Karpas-422 (cell line): ENCODE results near the gene ELAVL2. TPM values are rescaled to one million over a fixed set of nuclear protein-coding genes. Genes with fewer than 3 reads are reported as not detected.

Source experiments
- DNase-seq: peaks from one replicate; pipeline ENCODE4 v3.0.0-alpha.2; 2015
- H2AFZ ChIP-seq: fragments of 200-600 bp; sonication (generic); 2 replicates; pipeline ENCODE4 v1.6.1; 2014; ENCODE audit warnings: antibody characterized with exemption, low read length, mixed read lengths
- H3K27ac ChIP-seq: fragments of 200-600 bp; sonication (generic); 2 replicates; pipeline ENCODE4 v1.5.1; 2014; ENCODE audit warnings: mild to moderate bottlenecking, low read length, moderate library complexity
- H3K27me3 ChIP-seq: fragments of 200-600 bp; sonication (generic); 2 replicates; pipeline ENCODE4 v1.6.1; 2014; ENCODE audit warnings: low read length, mixed read lengths
- H3K36me3 ChIP-seq: fragments of 200-600 bp; sonication (generic); 2 replicates; pipeline ENCODE4 v1.6.1; 2014; ENCODE audit warnings: low read length, mixed read lengths; ENCODE audit not compliant: insufficient read depth
- H3K4me1 ChIP-seq: fragments of 200-600 bp; sonication (generic); 2 replicates; pipeline ENCODE4 v1.6.1; 2014; ENCODE audit warnings: mild to moderate bottlenecking, low read length, mixed read lengths
- H3K4me2 ChIP-seq: fragments of 200-600 bp; sonication (generic); 2 replicates; pipeline ENCODE4 v1.6.1; 2014; ENCODE audit warnings: low read length, low read depth, mild to moderate bottlenecking; ENCODE audit not compliant: poor library complexity, severe bottlenecking
- H3K4me3 ChIP-seq: fragments of 200-600 bp; sonication (generic); 2 replicates; pipeline ENCODE4 v1.5.1; 2014; ENCODE audit warnings: mild to moderate bottlenecking, antibody characterized with exemption, low read length, mixed read lengths
- H3K79me2 ChIP-seq: fragments of 200-600 bp; sonication (generic); 2 replicates; pipeline ENCODE4 v1.6.1; 2014; ENCODE audit warnings: mild to moderate bottlenecking, low read length, mixed read lengths
- H3K9ac ChIP-seq: fragments of 200-600 bp; sonication (generic); 2 replicates; pipeline ENCODE4 v1.6.0; 2014; ENCODE audit warnings: low read length
- H3K9me2 ChIP-seq: fragments of 200-600 bp; sonication (generic), shearing (Covaris generic); replicated peaks from 2 replicates; pipeline ENCODE4 v1.6.0; 2014; ENCODE audit warnings: mild to moderate bottlenecking, low read length, moderate library complexity; ENCODE audit not compliant: insufficient read depth
- H3K9me3 ChIP-seq: fragments of 300-700, 200-600 bp; sonication (generic); 2 replicates; pipeline ENCODE4 v1.6.1; 2014; ENCODE audit warnings: low read length, mixed read lengths
- H4K20me1 ChIP-seq: fragments of 200-600 bp; sonication (generic); 2 replicates; pipeline ENCODE4 v1.6.1; 2014; ENCODE audit warnings: mild to moderate bottlenecking, antibody characterized with exemption, low read length, low read depth; ENCODE audit not compliant: insufficient read depth
- total RNA-seq: library from RNA; depleted of rRNA; stranded (reverse); fragments of >200 nt; shearing (Covaris generic); gene quantifications from 2 replicates; pipeline ENCODE4 v1.2.3, GENCODE V29; 2014; ENCODE audit warnings: low replicate concordance

Gene ELAVL2
- total RNA-seq, 1 experiment from 2014 or later: not detected

DNA sequence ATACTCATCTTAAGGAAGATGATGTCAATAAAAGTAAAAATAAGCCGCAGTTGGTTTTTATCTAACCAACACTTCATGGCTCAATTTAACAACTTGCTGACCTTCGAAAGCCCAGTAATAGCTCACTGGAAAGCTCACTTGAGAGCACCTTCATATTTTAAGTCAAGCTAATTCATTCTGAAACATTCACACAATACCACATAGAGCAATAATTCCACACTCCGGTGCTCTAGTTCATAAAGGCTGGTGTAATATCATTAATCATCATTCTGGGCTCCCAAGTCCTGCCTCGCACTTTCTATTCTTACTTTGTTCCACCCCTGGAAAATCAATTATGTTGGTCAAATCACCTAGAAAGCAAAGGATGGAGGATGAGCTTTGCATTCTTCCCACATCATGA, 74.4 kb downstream of the ELAVL2 start:
- DNase-seq: no peak
- Histone ChIP-seq H3K36me3 (no peaks in the 10 kb centered on the region), H3K9me3 (no peaks in the 10 kb centered on the region), H2AFZ (no peak overlapping the region), H3K27me3 (no peaks in the 10 kb centered on the region), H3K4me3 (no peak overlapping the region), H3K4me2 (no peak overlapping the region), H3K9ac (no peak overlapping the region), H3K4me1 (no peaks in the 10 kb centered on the region), H3K79me2 (no peaks in the 10 kb centered on the region), H3K27ac (no peak overlapping the region), H3K9me2 (no peaks in the 10 kb centered on the region), H4K20me1 (no peaks in the 10 kb centered on the region)

GRCh38 chr9:23750808-23751207, 75.2 kb downstream of the ELAVL2 start:
- no peaks in the 10 kb centered on the region for H3K36me3 ChIP-seq
- no peaks in the 10 kb centered on the region for H3K4me1 ChIP-seq
- no peak overlapping the region for H3K4me2 ChIP-seq
- no peaks in the 10 kb centered on the region for H3K9me3 ChIP-seq
- no peak overlapping the region for H3K9ac ChIP-seq
- no peak overlapping the region for H3K4me3 ChIP-seq
- no peak for DNase-seq
- H4K20me1 ChIP-seq: no peaks in the 10 kb centered on the region
- no peaks in the 10 kb centered on the region for H3K9me2 ChIP-seq
- H3K79me2 ChIP-seq: no peaks in the 10 kb centered on the region
- H3K27me3 ChIP-seq: no peaks in the 10 kb centered on the region
- no peak overlapping the region for H3K27ac ChIP-seq
- H2AFZ ChIP-seq: no peak overlapping the region

DNA sequence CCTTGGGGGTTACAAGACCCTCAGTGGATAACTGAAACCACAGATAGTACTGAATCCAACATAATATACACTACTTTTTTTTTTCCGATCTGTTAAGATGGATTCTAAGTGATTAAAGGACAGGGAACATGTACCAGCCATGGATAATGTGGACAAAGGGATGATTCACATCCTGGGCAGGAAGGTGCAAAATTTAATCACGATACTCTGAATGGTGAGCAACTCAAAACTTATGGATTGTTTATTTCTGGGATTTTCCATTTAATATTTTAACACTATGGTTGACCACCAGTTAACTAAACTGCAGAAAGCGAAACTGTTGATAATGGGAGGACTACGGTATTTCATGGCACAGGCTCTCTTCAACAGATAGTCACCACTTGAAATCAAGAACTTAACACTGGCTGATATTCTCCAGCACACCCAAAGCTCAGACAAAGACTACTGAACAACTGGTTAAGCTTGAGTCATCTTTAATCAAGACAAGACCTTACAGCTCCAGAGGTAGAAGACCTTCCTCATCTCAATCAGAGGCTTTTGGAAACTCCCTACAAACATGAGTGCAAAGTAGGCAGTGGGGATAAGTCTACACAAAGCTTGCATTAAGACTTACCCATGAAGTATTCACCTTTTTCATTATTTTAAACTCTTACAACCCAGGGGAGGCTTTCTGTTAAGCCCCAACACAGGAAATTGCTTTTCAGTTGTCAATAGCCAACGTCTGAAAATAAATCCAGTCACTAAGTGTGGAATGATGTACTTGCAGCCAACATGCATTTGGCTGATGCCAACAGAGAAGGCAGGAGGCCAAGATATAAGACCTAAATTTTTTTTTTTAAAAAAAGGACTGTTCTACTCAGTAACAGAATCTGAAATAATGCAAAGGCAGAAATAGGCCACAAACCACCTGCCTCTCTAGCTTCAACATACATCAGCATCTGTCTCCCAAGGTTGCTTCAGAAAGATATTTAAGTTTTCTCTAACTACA, 78.7 kb downstream of the ELAVL2 start:
- H3K4me1 ChIP-seq: no peaks in the 10 kb centered on the region
- no peaks in the 10 kb centered on the region for H3K36me3 ChIP-seq
- no peaks in the 10 kb centered on the region for H4K20me1 ChIP-seq
- DNase-seq: no peak
- H3K4me2 ChIP-seq: no peak overlapping the region
- H3K9me3 ChIP-seq: no peaks in the 10 kb centered on the region
- no peak overlapping the region for H2AFZ ChIP-seq
- no peaks in the 10 kb centered on the region for H3K79me2 ChIP-seq
- no peaks in the 10 kb centered on the region for H3K27me3 ChIP-seq
- H3K27ac ChIP-seq: no peak overlapping the region
- no peaks in the 10 kb centered on the region for H3K9me2 ChIP-seq
- no peak overlapping the region for H3K4me3 ChIP-seq
- no peak overlapping the region for H3K9ac ChIP-seq

DNA sequence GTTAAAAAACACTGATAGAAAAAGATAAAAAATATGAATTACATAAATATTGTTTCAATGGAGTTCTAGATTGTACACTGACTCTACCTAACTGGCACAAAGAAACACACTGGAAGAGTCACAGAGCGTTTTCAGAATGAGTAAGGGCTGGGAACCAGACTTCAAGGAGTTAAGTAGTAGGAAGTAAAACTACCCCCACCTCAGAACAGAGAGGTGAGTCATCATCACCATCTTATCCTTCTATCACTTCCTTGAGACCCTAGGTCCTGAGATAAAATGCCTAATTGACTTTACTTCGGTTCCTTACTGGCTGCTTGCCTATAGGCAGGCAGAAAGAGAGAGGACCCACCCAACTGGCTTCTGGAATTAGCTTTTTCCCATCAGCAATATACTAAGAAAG, 79.7 kb downstream of the ELAVL2 start:
- Histone ChIP-seq H3K4me3 (no peak overlapping the region), H3K79me2 (no peaks in the 10 kb centered on the region), H3K9ac (no peak overlapping the region), H3K9me3 (no peaks in the 10 kb centered on the region), H3K27ac (no peak overlapping the region), H3K27me3 (no peaks in the 10 kb centered on the region), H3K9me2 (no peaks in the 10 kb centered on the region), H3K4me1 (no peaks in the 10 kb centered on the region), H4K20me1 (no peaks in the 10 kb centered on the region), H2AFZ (no peak overlapping the region), H3K4me2 (no peak overlapping the region), H3K36me3 (no peaks in the 10 kb centered on the region)
- no peak for DNase-seq

DNA sequence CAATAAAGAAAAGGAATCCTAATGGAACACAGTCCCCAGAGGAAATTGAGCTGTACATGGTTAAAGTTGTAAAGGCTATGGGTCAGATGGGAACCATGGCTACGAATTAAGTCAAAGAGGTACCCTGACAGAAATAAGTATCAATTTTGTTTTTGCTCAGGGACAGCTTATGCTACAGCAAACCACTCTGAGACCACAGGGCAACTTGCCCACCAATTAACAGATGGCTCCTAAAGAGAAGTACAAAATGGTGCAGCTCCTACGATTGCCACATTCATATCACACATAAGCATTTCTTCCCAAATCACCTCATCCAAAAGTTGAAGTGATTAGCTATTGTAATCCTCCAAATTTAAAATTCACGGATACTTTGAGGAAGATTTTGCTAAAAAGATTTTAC, 83.0 kb downstream of the ELAVL2 start:
- no peak for DNase-seq
- Histone ChIP-seq H3K9me2 (no peaks in the 10 kb centered on the region), H3K9me3 (no peaks in the 10 kb centered on the region), H2AFZ (no peak overlapping the region), H4K20me1 (no peaks in the 10 kb centered on the region), H3K4me3 (no peak overlapping the region), H3K4me1 (no peaks in the 10 kb centered on the region), H3K79me2 (no peaks in the 10 kb centered on the region), H3K36me3 (no peaks in the 10 kb centered on the region), H3K9ac (no peak overlapping the region), H3K27me3 (no peaks in the 10 kb centered on the region), H3K4me2 (no peak overlapping the region), H3K27ac (no peak overlapping the region)

GRCh38 chr9:23741351-23741750, 84.7 kb downstream of the ELAVL2 start:
- H3K79me2 ChIP-seq: no peaks in the 10 kb centered on the region
- no peaks in the 10 kb centered on the region for H3K36me3 ChIP-seq
- no peak overlapping the region for H3K27ac ChIP-seq
- no peak overlapping the region for H3K9ac ChIP-seq
- no peaks in the 10 kb centered on the region for H4K20me1 ChIP-seq
- no peak for DNase-seq
- H2AFZ ChIP-seq: no peak overlapping the region
- H3K9me3 ChIP-seq: no peaks in the 10 kb centered on the region
- no peak overlapping the region for H3K4me3 ChIP-seq
- H3K27me3 ChIP-seq: no peaks in the 10 kb centered on the region
- no peak overlapping the region for H3K4me2 ChIP-seq
- H3K4me1 ChIP-seq: no peaks in the 10 kb centered on the region
- no peaks in the 10 kb centered on the region for H3K9me2 ChIP-seq

DNA sequence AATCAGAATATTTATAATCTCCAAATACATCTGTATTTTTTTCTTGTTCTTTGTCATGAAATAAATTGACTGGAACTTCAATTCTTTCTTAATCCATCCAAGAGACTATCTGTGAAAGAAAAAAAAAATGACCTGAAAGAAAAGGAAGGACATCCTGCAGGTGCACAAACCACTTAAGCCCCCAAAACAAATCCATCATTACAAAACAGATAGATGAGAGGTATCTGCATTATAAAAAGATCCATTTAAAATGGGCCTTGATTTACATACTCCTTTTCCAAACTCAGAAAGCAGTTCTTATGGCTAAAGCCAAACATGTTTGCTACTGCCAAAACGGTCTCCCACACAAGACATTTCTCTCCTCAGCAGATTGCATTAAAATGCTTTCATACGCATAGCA, 85.5 kb downstream of the ELAVL2 start:
- H3K36me3 ChIP-seq: no peaks in the 10 kb centered on the region
- no peak for DNase-seq
- H3K27ac ChIP-seq: no peak overlapping the region
- no peak overlapping the region for H3K9ac ChIP-seq
- H4K20me1 ChIP-seq: no peaks in the 10 kb centered on the region
- no peak overlapping the region for H3K4me2 ChIP-seq
- no peaks in the 10 kb centered on the region for H3K79me2 ChIP-seq
- no peaks in the 10 kb centered on the region for H3K9me3 ChIP-seq
- no peak overlapping the region for H2AFZ ChIP-seq
- H3K4me1 ChIP-seq: no peaks in the 10 kb centered on the region
- no peaks in the 10 kb centered on the region for H3K27me3 ChIP-seq
- H3K9me2 ChIP-seq: no peaks in the 10 kb centered on the region
- H3K4me3 ChIP-seq: no peak overlapping the region

- Histone ChIP-seq H4K20me1 (no peaks in the 10 kb centered on the region), H3K36me3 (no peaks in the 10 kb centered on the region), H3K9ac (no peak overlapping the region), H3K4me3 (no peak overlapping the region), H3K27me3 (no peaks in the 10 kb centered on the region), H2AFZ (no peak overlapping the region), H3K79me2 (no peaks in the 10 kb centered on the region), H3K9me3 (no peaks in the 10 kb centered on the region), H3K27ac (no peak overlapping the region), H3K9me2 (no peaks in the 10 kb centered on the region), H3K4me2 (no peak overlapping the region), H3K4me1 (no peaks in the 10 kb centered on the region)
- DNase-seq: no peak
Measured at GRCh38 chr9:23739753-23740152, 86.3 kb downstream of the ELAVL2 start.
